Activated CD8-positive, alpha-beta memory T cell treated with anti-CD3 and anti-CD28 coated beads, Interleukin-2, amount 50 U/mL, for 24 hours (primary cell): ENCODE measurements around the gene KHDRBS2.

ENCODE experiments used
- DNase-seq: peaks from one replicate; pipeline ENCODE4 v3.0.0-alpha.2; 2020; ENCODE audit errors: extremely low read depth

KHDRBS2 gene

GRCh38 chr6:62285612-62286469 is at the start of gene KHDRBS2:
KHDRBS2 (minus strand) TSS chr6:62286225.
- DNase-seq = no peak

- no peak for DNase-seq
Measured at GRCh38 chr6:62328607-62329006, 42.6 kb upstream of the KHDRBS2 start.

DNA sequence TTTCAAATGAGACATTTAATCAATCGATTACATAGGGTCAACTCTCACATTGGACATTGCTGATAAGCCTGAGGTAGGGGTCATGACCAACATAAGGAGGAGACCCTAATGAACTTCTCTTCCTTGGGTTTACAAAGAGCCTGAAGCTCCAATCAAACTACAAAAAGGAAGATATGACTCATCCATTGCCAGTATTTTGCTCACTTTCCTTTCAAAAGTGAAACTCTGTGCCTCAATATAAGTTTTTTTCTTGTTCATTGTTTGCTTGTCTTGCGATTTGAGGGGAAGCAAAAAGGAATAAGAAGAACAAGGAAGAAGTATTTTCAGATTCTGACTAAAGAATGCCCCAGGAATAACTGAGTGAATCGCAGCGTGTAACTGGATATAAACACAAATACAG is 38.8 kb upstream of the KHDRBS2 start:
- DNase-seq = no peak

DNA sequence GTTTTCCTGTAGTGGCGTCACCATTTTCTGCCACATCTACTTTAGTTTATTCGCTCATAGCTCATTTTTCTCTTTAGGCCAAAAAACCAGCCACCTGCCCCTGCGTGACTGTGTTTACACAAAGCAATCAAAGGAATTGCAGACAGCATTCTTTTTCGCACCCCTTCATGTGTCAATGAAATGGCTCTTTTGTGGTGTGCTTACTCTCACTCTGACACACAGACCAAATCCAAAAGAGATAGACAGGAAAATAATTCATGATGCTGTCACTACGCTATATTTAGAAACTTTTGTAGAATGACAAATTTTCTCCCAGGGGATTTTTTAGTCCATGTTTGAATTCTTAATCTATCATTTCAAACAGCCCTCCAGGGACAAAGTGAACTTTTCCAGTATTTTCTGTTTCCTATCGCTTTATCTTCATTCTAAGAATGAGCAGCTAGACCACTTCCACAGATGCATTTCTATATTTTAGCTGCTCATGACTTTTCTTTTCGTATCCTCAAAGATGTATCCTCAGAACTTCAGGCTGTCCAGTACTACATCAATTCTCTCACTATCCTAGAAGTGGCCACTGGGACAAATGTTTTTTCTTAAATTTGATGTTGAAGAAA is 37.9 kb upstream of the KHDRBS2 start:
- no peak for DNase-seq

DNA sequence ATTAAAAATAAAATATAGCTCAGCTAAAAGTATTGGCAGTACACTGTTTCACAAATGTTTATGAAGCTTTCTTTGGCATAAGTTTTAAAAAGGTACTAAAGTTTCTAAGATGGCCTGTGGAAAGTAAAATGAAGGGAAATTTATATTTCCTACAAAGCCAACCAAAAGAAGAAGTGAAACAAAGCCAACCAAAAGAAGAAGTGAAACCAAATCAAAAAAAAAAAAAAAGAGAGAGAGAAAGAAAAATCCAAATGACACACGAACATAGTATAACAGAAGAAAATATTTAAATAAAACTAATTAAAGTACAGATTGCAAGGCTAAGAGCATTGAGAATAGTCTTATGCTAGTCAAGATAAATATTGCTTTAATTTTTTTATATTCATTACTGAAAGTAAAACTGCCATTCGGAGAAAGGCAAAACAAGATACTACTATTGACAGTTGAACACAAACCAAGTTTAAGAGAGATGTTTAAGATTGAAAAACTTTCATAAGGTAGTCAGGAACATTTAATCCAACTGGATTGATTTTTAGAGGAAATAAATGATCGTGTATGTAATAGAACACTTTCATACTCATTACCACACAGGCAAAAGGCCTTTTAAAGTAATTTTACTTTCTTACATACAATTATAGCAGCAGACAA is 12.8 kb upstream of the KHDRBS2 start:
- DNase-seq = no peak

DNA sequence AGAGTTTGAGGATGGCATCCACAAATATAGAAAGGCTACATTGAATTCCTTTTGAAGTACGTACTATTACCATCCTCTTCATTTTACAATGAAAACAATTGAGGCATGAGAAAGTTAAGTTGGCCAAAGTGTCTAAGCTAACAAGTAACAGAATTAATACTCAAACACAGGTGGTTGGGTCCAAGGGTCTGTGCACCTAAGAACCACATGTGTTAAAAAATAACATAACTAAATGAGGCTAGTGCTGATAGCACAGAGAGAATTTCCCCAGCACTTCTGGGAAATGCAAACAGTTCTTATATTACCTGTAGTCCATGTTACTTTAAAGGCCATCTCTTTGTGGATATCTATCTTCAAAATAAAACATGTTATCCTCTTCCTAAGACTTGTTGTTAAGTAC is 10.5 kb upstream of the KHDRBS2 start:
- DNase-seq = no peak

DNA sequence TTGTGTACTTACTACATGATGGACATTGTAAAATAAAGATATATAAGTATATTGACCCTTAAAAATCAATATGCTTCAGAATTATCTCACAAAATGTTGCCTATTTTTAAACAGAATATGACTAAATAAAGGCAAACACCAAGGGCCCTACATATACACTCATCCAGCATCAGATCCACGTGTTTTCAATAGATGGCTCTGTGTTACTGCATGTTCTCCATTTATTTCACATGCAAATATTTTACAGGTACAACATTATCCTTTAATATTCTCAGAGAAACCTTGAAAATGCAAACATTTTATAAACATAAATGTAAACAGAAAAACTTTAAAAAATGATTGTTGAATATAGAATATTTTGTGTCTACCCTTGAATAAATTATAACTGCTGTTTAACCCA is 2.9 kb upstream of the KHDRBS2 start:
- DNase-seq = no peak

DNA sequence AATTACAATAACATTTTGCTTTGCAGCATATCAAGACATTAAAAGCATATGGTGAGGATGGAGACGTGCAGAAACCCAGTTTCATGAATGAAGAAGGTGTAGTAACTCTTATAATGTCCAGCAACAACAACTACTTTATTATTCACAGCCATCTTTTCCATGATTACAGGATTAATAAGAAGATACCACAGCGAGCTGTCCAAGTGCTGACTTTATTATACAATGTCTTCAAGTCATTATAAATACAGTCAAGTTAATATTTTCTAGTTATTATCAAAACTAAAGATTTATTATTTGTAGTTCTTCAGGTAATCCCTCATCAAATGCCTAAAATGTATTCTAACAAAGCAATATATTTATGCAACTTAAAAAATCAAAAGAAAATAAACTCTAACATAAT is 2.5 kb upstream of the KHDRBS2 start:
- no peak for DNase-seq

DNA sequence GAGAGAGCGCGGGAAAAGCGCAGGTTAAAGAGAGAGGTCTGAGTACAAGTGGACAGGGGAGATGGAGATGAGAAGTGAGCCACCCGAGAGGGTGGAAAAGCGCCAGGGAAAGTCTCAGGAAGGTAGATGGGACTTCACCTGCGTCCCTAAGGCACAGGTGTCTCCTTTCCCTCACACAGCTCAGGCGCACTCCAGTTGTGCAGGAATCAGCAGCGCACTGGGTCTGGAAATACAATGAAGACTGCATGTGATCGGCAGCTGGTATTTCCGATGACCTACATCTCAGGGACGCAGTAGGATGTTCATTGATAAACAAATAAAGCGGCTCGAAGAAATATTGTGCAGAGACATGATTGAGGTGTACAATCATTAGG is 432 bp upstream of the KHDRBS2 start:
- DNase-seq = no peak

- no peak for DNase-seq
Measured at GRCh38 chr6:62284725-62285124, 1.3 kb downstream of the KHDRBS2 start.

- DNase-seq = no peak
Measured at GRCh38 chr6:62283796-62284411, 2.1 kb downstream of the KHDRBS2 start.

DNA sequence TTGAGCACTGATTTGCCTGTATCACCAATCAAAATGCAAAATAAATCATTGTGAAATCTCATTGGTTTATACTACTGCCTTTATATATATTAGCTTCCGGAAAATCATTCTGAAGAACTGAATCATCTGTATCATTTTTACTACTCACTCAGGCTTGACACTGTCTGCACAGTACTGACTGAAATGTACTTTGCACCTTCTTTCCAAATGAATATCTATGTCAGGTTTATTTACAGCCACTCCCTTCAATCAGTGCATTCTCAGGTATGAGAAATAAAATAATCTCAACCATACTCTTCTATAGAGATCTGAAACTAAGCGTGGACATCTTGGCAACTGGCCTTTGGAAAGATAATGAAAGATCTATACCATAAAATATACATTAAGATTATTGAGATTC is 2.7 kb downstream of the KHDRBS2 start:
- DNase-seq = no peak

DNA sequence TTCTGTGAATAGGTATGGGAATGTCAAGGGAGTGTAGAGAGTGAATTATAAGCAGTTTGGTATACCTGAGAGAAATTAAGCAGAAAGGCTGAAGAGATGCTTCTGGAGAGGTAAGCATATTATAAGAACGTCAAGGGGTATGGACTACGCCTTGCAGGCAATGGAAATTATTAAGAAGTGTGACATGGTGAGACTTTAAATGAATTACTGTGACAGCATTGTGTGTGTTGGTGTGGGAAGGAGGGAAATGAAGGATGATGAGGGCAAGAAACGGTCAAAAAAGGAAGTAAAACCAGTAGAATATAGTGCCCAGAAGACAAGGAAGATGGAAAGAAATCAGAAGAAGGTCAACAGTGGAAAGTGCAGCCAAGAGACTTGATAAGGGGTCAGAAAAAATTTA is 5.9 kb downstream of the KHDRBS2 start:
- DNase-seq = no peak

DNA sequence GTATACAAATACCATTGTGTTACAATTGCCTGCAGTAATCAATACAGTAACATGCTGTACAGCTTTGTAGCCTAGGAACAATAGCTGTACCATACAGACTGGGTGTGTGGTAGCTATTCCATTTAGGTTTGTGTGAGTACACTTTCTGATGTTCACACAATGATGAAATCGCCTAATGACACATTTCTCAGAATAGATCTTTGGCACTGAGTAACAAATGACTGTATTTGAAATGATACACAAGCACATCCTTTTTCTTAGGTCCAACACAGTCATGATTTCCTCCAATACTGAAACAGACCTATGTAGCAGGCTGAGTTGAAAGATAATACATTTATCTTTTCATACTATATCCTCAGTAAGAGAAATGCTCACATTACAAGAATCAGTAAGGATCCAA is 13.9 kb downstream of the KHDRBS2 start:
- DNase-seq = no peak

DNA sequence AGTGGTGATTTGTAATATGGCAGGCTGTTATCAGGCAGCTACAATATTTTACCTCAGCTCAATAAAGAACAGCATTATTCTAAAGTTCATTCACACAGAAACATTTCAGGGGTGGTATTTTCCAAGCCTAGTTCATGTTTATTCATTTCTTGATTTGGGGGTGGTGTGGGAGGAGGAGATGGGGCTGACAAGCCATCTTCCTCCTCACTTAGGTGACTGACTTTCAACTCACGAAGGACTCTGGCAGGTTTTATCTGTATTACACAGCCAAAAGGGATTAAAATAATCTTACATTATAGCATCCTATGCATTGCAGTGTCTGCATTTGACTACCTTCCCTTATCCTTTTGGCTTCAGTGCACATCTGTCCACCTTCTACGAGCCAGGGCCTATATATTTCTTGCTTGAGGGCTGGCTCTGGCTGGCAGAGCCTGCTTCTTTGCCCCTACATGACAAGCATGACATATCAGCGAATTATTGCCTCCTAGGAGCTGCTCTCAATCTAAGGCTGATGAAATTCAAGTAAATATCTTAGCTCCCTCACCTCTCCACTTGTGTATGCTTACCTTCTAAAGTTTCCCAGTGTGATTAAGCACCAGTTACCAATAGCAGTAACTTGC is 20.0 kb downstream of the KHDRBS2 start:
- no peak for DNase-seq

DNA sequence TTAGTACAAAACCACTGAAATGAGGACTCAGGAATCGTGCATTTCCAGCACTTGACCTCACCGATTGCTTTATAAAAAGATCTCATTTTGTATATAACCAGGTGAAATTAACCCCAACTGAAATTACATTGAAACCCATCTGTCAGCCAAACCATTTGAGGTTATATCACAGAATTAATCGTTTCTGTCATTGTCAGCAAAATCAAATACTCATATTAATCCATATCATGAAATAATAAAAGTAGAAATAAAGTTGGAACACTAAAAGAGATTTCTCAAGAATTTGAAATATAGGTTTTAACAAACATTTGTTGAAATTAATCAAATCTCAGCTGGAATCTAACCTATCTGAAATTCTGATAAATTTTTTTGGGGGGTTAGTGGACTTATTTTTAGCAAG is 23.7 kb downstream of the KHDRBS2 start:
- no peak for DNase-seq

DNA sequence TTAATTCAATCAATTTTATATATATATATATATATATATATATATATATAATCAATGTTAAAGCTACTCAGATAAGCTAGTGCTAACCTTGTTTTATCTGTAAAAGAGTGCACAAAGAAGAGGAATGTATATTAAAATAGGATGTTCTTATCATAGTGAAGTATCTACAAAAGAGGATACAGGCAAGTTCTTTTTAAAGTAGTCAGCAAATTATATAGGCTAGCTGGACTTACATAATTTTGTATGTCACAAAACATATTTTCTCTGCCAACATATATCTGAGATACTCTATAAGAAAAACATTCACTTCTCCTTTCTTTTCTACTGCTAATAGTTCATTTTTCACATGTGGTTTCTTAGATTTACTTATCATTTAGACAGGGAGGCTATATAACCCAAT is 39.9 kb downstream of the KHDRBS2 start:
- DNase-seq = no peak

DNA sequence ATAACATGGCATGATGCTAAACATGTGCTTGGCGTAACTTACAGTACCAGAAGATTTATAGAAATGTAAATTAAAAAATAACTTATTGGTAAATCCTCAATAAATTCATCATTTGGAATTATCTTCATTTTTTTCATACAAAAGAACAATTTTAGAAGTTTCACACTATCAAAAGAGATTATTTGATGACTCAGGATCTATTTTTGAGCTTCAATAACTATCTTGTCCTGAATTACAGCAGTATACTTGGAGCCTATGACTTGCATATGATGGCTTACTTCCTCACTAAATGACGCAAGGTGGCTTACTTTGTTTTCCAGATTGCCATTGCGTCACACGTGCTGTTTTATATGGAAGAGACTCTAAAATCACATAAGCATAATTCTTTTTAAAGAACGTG is 49.2 kb downstream of the KHDRBS2 start:
- DNase-seq = no peak

DNA sequence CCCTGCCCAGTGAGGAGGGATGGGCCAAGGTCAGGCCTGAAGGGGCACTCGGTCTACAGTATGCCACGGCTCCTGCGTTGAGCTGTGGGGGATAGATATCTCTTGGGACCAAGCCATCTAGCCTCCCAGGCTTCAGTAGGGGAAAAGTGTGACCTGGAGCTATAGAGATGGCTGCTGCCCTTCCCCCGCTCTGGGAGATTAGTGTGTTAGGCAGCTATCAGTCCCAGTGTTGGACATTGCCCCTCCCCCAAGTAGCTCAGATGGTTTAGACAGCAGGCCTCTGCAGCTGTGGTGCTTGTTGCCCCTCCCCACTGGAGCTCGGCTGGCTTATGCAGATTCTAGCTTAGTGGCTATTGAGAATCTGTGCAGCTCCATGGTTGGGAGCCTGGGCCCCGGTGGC is 56.8 kb downstream of the KHDRBS2 start:
- no peak for DNase-seq

- DNase-seq = no peak
Measured at GRCh38 chr6:62217866-62218265, 68.2 kb downstream of the KHDRBS2 start.

DNA sequence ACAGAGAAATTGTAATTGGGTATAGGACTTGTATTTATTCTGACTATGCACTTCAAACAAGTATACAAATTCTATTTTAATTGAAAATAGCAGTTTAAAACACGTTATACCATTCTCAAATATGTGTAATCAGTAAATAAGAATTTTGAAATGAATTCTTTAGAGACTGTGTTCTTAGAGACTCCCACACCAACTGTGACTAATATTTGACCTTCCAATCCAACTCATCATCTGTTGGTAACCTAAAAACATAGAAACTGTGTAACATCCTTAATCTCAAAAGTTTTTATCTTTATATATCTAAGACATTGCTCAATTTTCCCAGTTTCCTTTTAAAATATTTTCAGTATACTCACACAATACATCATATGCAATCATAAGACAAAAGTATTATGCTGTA is 83.9 kb downstream of the KHDRBS2 start:
- DNase-seq = no peak

DNA sequence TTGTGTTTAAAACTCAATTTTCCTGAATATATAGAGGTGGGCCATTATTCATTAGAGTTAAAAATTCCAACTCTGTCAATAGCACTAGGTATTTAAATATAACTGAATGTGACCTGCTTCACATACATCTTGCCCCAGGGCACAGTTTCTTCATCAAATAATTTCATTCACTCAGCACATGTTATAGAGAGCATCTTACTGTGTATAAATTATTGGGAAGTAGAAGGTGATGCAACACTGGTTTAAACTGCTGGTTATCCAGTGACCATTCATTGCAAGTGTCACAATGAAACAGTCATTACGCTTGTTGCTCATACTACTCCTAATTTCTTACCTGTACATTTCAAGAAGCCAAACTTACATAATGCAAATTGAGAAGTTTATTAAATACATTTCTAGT is 93.4 kb downstream of the KHDRBS2 start:
- DNase-seq = no peak
